Activated CD8-positive, alpha-beta memory T cell treated with anti-CD3 and anti-CD28 coated beads, Interleukin-2, amount 50 U/mL, for 1 hour (primary cell): ENCODE results near the gene HSD11B1.

Experiments used
- DNase-seq: peaks from one replicate; pipeline ENCODE4 v3.0.0-alpha.2; 2020; ENCODE audit errors: extremely low read depth

The HSD11B1 gene

DNA sequence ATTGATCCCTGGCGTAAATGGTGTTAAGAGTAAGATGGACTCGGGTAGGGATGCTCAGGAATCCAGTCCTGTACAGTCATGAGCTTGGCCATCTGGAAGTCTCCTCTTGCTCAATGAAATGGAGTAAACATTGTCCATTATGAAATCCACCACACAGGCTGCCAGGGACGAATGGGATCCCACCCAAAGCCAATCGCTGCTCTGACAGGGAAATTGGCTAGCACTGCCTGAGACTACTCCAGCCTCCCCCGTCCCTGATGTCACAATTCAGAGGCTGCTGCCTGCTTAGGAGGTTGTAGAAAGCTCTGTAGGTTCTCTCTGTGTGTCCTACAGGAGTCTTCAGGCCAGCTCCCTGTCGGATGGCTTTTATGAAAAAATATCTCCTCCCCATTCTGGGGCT lies at the start of gene HSD11B1:
Gene HSD11B1 (plus strand): TSS at position 263 of the 400 bp plus-strand sequence. CDS start 97 bp downstream, at position 360.
- no peak for DNase-seq

DNA sequence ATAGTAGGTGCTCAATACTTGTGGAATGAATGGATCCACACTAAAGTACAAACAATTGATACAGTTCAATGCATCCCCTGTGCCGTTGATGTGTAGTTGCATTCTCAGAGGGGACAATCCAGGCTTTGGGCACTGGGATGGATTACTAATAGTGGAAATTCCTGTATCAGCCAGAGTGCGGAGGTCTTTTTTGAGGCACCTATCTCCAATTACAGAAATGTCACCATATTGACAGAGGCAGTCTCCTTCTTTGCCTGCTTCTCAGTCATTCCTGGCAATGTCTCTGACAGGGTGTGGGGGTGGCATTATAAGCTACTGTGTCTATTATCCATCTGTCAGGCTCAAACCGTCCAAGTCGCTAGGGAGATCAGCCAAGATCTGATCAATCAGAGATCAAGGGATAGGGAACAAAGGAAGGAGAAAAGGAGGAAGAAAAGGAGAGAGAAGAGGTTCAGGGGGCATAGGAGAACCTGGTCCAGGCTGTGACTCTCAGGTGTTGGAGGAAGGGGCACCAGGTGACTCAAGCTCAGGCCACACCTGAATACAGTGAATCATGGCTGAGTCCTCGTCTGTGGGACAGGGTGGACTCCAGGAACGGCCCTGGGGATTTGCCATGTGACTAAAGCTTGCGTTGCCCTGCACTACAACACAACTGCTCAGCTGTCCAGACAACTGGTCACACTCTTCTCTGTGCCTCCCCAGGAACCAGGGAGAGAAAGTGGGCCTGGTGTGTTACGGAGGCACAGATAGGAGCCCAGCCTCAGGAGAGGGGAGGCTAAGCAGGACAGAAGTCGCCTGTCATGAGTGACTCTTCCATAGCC lies 49.0 kb upstream of the HSD11B1 start:
- no peak for DNase-seq

DNA sequence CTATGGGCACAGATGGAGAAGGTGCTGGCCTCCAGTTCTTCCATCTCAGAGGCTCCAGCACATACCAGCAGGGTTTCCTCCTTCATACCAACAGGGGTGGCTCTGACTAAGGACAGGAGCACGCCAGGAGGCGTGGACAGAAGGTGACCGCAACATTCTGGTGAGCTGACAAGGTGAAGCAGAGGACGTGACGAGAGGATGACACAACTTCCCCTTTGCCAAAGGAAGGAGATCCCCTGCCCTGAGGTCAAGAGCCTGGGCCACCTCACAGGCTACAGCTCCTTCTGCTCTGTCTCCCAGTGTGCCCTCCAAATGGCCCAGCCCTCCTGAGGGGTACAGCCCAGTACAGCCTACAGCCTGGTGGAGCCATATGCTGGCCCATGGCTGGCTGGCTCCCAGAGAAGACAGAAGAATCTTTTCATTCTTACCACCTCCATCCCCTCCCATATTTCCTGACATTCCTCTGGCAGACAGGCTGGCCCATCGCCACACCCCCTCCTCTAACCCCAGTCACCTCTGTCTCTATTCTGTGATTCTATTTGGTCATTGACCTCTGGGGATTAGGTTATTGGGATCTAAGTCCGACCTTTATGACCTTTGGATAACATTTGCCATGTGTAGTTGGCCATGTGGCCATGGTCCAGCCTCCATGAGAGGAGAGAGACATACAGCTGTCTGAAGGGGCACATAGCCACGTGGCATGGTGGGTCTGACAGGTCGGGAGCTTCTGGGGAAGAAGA lies 47.3 kb upstream of the HSD11B1 start:
- DNase-seq = no peak

DNA sequence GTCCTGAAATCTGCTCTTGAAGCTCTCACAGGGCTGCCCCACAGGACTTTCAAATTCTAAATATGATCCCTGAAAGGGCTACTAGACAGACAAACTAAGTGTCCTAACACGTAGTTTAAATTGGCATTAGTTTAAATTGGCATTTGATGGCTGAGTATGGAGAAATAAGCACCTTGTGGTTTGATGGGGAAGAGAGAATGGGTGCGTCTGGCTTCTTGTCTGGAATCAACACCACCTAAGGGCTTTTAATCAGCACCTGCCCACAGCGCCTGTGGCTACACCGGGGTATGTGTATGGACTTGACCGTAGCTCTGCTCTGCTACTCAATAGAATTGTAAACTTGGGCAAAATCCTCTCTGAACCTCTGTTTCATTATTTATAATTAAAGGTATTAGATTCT lies 46.7 kb upstream of the HSD11B1 start:
- DNase-seq = no peak

DNA sequence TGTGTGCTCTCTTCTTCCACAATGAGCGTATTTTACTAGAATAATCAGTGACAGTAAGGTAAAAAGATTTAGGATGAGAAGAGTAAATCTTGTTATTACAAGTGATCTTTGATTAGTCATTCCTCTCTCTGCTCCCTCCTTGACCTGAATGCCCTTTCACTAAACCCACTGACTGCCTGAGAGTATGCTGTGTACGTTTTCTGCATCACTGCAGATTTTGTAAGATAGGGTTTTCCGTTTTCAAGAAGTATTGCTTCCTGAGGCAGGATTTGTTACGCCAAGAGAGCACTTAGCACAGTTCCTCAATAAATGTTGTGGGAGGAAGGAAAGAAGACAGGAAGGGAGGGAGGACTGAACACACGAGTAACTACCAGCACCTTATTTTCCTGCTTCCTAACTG lies 44.7 kb upstream of the HSD11B1 start:
- no peak for DNase-seq

DNA sequence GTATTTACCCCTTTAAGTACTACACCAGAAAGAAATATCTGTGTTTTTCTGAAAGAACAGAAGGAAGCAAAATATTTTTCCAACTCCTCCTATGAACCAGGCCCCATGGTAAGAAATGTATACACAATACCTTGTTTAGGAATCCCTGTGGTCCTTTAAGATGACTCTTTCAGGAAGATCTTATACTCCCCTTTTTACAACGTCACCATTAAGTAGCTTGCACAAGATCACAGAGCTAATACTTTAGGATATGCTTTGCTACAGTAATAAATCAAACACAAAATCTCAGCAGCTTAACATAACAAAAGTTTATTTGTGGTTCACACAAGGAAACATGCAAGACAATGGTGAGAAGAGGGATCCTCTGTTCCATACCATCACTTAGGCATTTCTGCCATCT lies 43.6 kb upstream of the HSD11B1 start:
- no peak for DNase-seq

DNA sequence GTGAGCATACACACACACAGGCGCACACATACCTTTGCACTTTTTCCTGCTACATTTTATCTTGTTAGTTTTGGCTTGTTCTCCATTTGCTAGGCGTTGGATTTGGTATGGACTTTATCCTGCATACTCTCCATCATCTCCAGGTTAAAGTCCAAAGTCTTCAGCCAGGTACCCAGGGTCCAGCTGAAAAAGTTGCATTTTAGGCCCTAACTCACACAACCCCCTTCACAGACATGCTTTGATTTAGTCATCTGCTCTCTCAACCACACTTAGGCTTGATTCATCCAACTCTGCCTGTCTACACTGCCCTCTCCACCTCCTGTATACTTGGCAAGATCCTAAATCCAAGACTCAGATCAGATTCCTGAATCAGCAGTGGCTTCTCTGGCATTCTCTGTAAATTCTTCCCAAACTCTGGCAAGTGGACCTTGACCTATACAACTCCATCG lies 41.7 kb upstream of the HSD11B1 start:
- no peak for DNase-seq

DNA sequence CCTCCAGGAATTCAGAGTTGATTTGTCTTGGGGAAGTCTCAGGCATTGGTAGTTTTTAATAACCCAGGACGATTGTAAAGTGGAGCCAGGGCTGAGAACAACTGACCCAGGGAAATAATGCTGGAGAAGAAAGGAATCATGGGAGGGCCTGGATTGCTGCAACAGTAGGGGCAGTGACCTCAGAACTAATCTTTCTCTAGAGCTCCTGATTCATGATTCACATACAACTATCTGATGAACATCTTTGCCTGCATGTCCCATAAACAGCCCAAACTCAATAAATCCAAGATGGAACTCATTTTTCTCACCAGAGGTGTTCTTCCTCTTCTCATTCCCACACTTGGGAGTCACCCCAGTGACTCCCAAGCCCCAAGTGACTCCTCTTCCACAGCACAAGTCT lies 37.5 kb upstream of the HSD11B1 start:
- no peak for DNase-seq

DNA sequence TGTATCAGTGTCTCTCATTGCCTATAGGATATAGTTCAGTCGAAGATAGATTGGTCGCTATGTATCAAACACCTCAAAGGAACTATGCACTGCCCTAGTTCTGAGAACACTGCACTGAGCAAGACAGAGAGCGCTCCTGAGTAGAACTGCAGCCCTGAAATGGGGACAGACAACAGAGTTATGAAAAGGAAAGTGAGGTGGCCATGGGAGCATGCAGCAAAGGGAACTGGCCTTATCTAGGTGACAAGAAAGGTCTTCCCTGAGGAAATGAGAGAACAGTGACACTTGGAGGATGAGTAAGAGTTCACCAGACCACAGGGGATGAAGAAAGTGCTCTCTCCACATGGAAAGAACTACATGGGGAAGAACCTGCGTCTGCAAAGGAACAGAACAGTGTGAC lies 36.9 kb upstream of the HSD11B1 start:
- no peak for DNase-seq

DNA sequence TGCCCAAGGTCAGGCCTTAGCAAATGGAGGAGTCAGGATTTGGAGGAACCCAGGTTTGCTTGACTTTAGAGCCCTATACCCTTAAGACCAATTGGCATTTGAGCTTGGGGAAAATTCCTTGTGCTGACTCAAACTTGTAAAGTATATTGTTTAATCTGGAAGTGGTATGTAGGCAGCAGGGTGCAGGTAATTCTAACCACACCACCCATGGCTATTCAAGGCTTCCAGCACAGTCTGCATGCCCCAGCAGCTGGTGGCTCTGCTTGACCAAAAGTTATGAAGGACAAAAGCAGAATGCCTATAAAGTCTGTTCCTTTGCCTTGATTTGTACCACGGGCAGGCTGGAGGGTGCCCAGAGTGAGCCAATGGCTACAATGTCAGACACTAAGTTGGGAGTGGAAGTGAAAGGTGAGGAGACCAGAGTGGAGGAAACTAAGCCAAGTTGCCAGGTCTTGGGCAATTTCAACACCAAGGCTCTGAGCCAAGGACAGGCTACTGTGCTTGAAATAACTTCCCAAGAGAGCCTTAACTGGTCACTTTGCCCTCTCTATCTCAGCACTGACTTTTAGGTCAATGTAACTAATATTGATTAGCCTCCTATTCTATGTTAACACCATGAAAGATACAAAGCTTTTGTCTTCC lies 34.1 kb upstream of the HSD11B1 start:
- DNase-seq = no peak

DNA sequence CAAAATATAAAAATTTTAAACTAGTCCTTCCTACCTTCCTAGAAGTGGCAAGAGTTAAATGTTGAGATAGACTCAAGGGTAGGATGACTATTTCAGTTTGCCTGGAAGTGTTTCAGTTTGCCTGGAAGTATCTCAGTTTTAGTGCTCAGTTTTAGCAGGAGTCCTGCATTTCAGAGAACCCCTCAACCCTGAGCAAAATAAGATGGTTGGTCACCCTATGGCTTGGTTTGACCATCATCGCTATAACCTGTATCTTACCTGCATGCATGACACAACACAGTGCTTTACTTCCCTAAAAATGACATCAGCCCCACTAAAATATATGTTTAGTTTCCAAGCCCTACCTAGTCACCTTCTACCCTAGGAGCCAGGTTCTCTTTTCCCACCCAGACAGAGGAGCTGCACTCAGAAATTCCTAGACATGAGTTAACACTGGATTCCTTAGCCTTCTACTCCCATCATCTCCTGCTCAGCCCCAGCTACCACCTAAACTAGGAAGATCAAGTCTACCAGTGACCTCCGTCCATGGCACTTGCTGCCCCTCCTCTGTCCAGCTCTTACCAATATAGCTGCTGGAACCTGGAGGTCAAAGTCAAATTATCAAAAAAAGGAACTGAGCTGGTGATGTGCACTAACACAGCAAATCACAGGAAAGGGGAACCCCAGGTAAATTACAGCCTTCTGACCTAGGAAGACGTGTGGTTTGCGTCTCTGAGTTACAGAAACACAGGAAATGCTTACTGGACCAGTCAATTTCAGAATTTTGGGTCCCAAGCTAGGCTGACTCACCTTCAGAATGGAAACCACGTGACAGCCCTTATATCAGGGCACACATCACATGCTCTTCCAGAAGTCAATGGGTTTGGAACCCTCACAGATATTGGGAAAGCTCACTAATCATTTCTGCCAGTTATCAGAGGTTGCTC lies 31.7 kb upstream of the HSD11B1 start:
- no peak for DNase-seq

DNA sequence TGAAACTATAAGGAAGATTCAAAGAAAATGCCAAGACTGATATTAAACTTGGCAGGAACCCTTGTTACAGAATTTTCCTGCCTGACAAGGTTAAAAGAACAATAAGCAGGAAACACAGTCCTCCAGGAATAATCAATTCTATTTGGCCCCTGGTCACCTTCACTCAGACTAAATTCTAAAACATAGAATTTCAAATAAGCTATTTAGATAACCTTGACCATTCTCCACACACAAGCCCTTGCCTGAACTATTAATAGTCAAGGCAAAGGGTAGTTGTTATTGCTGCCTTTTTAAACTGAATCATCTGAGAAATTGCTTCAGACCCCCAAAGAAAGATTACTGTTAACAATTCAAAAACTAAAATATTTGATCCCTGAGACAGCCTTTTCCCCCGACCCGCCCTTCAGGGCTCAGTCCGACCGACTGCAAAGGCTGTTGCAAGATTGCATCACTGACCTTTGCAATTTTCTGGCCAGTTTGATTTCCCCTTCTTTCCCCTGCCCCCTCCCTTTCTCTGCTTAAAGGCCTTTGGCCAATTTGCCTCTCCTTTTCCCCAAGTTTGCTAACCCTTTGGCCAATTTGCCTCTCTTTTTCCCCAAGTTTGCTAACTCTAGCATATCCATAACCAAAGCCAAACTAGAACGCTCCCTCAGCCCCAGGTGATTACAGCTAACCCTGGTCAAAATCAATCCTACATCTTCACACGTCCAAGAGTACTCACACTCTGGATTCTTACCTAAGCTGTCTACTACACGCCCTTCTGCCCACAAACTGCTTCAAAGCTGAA lies 30.8 kb upstream of the HSD11B1 start:
- no peak for DNase-seq

DNA sequence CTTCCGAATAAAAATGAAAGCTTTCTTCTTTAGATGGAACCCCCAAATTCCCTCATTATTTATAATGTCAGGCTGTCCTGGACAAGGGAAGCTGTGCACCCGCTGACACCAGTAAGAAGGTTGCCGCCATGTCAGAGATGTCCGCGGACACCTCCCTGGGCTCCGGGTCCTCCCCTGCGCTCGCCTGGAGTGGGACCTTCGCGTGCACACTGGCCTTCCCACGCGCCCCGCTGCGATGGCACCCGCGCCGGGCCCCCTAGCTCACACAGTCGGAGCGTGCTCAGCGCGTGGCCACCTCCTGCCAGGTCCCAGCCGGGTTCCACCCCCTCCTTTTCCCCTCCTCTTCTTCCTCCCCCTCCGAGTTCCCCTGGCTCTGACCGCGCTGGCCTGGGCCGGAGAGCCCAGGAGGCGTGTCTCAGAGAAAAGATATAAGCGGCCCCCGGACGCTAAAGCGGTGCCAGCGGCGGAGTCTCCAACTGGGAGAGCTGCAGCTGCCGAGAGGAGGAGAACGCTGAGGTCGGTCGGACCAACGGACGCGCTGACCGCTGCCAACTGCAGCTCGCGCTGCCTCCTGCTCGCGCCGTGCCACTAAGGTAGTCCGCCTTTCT lies 29.6 kb upstream of the HSD11B1 start, which contains the start of gene G0S2:
Gene G0S2 (plus strand): TSS at position 456 of the 608 bp plus-strand sequence. CDS start 273 bp downstream, outside the sequence.
- no peak for DNase-seq

DNA sequence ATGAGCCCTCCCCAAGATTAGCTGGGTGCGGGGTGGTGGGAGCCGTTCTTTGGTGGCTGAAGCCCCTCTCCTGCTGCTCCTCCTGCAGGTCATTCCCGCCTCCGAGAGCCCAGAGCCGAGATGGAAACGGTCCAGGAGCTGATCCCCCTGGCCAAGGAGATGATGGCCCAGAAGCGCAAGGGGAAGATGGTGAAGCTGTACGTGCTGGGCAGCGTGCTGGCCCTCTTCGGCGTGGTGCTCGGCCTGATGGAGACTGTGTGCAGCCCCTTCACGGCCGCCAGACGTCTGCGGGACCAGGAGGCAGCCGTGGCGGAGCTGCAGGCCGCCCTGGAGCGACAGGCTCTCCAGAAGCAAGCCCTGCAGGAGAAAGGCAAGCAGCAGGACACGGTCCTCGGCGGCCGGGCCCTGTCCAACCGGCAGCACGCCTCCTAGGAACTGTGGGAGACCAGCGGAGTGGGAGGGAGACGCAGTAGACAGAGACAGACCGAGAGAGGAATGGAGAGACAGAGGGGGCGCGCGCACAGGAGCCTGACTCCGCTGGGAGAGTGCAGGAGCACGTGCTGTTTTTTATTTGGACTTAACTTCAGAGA lies 29.0 kb upstream of the HSD11B1 start:
- no peak for DNase-seq

DNA sequence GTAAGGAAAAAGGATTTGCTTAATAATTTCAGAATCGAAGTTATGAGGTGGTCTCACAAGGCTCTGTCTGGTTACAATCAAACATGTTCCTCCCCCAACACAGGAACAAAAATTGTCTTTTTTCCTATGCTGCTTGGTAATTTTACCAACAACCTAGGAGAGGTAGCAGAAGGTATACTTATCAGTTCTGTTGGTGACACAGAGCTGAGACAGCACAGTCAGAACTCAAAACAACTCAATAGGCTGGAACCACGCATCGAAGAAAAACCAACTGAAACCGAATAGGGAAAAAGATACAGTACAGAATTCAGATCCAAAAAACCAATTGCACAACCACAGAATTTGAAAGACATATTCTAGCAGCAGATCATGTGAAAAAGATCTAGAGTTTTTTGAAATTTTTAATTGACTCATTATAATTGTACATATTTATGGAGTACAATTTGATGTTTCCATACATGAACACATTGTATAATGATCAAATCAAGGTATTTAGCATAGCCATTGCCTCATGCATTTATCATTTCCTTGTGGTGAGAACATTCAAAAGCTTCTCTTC lies 25.6 kb upstream of the HSD11B1 start:
- no peak for DNase-seq

DNA sequence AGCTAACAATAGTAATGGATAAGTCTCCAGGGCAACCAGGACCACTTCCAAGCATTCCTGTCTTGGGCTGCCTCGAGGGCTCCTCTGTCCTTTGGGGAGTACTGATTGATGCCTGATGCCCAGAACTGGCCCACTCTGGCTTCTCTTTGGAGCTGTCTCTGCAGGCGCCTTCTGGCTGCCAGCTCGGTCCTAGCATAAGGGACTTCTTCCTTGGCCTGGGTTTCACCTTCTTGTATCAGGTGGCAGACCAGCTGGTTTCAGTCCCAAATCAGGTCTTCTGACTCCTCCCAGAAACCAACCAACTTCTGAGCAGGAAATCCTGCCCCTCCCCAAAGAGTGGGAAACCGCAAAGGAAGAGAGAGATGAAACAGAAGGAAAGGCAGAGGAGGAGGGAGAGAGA lies 18.8 kb upstream of the HSD11B1 start:
- no peak for DNase-seq

DNA sequence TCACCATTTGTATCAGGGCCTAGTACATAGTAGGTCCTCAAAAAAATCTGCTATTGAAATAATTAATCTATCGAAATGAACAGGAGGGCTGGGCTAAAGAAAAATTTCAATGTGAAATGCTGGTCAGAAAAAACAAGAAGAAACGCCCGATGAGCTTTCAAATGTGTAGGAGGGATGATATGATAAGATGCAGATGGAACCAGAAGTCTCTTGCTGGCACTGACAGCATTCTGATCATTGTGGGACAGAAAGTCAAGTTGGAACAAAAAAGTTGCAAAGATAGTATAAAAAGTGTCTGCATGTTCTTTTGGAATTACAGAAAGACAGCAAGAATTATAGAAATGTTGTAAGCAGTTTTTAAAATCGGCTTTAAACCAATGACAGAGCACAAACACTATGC lies 18.3 kb upstream of the HSD11B1 start:
- DNase-seq = no peak

DNA sequence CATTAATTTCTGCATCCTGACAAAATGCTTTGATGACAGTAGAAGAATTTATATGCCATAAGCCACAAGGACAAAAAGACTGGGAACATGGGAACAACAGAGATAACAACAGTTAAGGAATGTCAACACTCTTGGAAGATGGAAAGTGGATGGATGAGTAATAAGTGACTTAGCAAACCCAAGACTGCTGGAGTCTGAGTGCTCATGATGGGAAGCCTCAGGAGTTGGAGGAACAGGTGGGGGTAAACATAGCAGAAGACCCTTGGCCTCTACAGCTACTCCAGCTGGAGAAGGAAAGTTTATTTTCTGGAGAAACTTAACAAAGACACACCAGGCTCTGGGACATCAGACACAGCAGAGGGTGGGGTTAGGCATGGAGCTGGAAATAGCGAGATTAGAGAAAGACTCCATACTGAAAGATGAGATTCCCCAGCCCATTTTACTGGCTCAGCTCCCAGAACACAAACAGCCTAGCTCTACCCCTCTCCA lies 15.9 kb upstream of the HSD11B1 start:
- no peak for DNase-seq

DNA sequence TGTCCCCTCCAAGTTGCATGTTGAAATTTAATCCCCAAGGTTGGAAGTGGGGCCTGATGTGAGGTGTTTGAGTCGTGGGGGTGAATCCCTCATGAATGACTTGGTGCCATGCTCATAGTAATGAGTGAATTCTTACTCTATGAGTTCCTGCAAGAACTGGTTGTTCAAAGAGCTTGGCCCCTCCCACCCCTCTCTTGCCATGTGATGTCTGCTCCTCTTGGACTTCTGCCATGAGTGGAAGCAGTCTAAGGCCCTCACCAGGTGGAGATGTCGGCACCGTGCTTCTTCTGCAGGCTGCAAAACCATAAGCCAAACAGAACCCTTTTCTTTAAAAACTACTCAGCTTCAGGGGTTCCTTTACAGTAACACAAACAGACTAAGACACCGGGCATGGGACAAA lies 15.2 kb upstream of the HSD11B1 start:
- no peak for DNase-seq
